ENCODE measurements around the gene FAM174C.

DNA sequence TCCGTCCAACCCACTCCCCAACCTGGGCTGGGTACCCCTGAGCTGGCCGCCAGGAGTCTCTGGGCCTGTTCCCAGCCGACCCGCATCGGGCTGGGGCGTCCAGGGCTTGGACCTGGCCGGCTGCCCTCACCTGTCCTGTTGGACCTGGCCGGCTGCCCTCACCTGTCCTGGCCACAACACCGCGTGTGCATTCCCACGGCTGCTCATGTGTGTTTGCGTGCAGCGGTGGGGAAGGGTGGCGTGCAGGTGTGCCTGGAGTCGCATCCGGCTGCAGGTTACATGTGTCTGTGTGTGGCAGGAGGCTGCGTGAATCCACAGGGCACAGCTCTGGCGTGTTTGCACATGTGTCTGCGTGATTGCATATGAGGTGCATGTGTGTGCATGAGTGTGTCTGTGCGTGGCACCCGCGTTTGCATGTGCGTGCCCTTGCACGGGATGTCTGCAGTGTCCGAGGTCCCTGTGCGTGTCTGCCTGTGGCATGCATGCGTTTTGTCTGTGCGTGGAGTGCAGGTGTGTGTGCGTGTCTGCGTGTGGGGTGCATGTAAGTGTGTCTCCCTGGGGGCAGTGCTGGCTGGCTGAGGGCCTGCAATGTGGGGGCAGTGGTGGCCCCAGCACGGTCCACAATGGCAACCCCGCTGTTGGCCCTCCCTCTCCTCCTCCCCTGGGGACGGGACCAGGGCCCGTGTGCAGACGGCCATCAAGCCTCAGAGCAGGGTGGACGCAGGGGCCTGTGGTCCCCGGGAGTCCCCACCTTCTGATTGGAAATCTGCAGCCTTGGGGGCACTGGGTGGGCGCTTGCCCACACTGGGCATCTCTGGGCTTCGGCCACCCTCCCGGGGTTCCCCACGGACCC lies 13.7 kb downstream of the FAM174C start:
- TF ChIP-seq, protein P1, sequence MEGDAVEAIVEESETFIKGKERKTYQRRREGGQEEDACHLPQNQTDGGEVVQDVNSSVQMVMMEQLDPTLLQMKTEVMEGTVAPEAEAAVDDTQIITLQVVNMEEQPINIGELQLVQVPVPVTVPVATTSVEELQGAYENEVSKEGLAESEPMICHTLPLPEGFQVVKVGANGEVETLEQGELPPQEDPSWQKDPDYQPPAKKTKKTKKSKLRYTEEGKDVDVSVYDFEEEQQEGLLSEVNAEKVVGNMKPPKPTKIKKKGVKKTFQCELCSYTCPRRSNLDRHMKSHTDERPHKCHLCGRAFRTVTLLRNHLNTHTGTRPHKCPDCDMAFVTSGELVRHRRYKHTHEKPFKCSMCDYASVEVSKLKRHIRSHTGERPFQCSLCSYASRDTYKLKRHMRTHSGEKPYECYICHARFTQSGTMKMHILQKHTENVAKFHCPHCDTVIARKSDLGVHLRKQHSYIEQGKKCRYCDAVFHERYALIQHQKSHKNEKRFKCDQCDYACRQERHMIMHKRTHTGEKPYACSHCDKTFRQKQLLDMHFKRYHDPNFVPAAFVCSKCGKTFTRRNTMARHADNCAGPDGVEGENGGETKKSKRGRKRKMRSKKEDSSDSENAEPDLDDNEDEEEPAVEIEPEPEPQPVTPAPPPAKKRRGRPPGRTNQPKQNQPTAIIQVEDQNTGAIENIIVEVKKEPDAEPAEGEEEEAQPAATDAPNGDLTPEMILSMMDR (IDR thresholded peaks at IDR 0.05; ENCODE audit: insufficient read depth, low read length, poor library complexity, severe bottlenecking): no peak
- TF ChIP-seq EZH2phosphoT487 (conservative IDR thresholded peaks at IDR 0.05; ENCODE audit: low read length): no peak
